ENCODE data around the gene IMMP2L. TPM values are rescaled to one million over a fixed set of nuclear protein-coding genes. Genes with fewer than 3 reads are reported as not detected.

IMMP2L gene
- total and polyA plus RNA-seq, 2 of the 8 experiments (the other 6 are each of a cell fraction or from before 2014, with no cell fraction given) = 2.3 to 10.1 TPM

- TF ChIP-seq NRF1 (IDR thresholded peaks at IDR 0.05; ENCODE audit: low read depth, low read length) = no peak
- TF ChIP-seq SAP30 (IDR thresholded peaks at IDR 0.05; ENCODE audit: insufficient read depth, insufficient replicate concordance, low read length) = no peak
- TF ChIP-seq TBP (IDR thresholded peaks at IDR 0.05; ENCODE audit: low read depth, low read length) = no peak
- TF ChIP-seq EZH2 (IDR thresholded peaks at IDR 0.05; ENCODE audit: low read depth, low read length, severe bottlenecking) = no peak
These were observed 761.3 kb downstream of the IMMP2L start (continued) for GRCh38 chr7:110800984-110801383.

All from H1 (cell line).